ENCODE measurements around the gene KCNN3. TPM values are rescaled to one million over a fixed set of nuclear protein-coding genes. Genes with fewer than 3 reads are reported as not detected.

Gene KCNN3
- total and polyA plus RNA-seq, 2 of the 8 experiments (the other 6 are each of a cell fraction or from before 2014, with no cell fraction given): 2.8 to 3.7 TPM

GRCh38 chr1:154726443-154726842, 143.6 kb downstream of the KCNN3 start:
- no peak overlapping the region for H3K9ac ChIP-seq (replicated peaks in 1 of 4; ENCODE audit: extremely low read depth in 1 of 4, low read depth in 3 of 4, low read length in 3 of 4)
- ChIA-PET CTCF (ENCODE audit: partially characterized antibody) (interaction anchor here (1.0 to 3.0 kb wide), 6 partner anchors 10 to 234 kb away, joined by 3 to 14 read pairs (median 7); no protein-coding TSS in a partner anchor), POLR2A (ENCODE audit: partially characterized antibody) (no interaction called here)
- no peak for DNase-seq (ENCODE audit: low read depth in 1 of 2, low spot score in 2 of 2)
- no peak overlapping the region for H3K27ac ChIP-seq (ENCODE audit: low read depth, low read length)
- peak overlapping the region; percentile 13; the same call in 1 of the 2 replicates for H2BK5ac ChIP-seq (ENCODE audit: low read depth, low read length)
- no peaks in the 10 kb centered on the region for H3K27me3 ChIP-seq (replicated peaks in 1 of 4; ENCODE audit: control insufficient read depth in 3 of 4, extremely low read depth in 1 of 4, insufficient read depth in 3 of 4, low read length in 3 of 4)
- no peak overlapping the region for H3K23ac ChIP-seq (ENCODE audit: insufficient read length)
- H2AFZ ChIP-seq (ENCODE audit: low read length): no peak overlapping the region
- H4K8ac ChIP-seq (ENCODE audit: extremely low read depth, insufficient read depth, low read length): no peak overlapping the region; the same call in 1 of the 2 replicates
- no peak overlapping the region for H3K4me3 ChIP-seq (ENCODE audit: extremely low read depth in 1 of 4, insufficient read depth in 2 of 4, low read depth in 3 of 4, low read length in 4 of 4)
- H3K18ac ChIP-seq (ENCODE audit: extremely low read depth, low read length): no peak overlapping the region; the same call in 1 of the 2 replicates
- TF ChIP-seq KDM1A (IDR thresholded peaks at IDR 0.05; ENCODE audit: borderline replicate concordance, low read length): no peak
- TF ChIP-seq BACH1 (IDR thresholded peaks at IDR 0.05; ENCODE audit: low read length): peak; percentile 9; the same call in 1 of the 2 replicates
- H3K23me2 ChIP-seq (ENCODE audit: low read depth, low read length): no peaks in the 10 kb centered on the region
- H3K79me1 ChIP-seq (ENCODE audit: low read depth, low read length): no peaks in the 10 kb centered on the region
- no peak overlapping the region for H2BK120ac ChIP-seq (replicated peaks; ENCODE audit: low read depth, low read length)
- H3K14ac ChIP-seq (ENCODE audit: insufficient read length): no peak overlapping the region
- no peak overlapping the region for H4K5ac ChIP-seq (ENCODE audit: insufficient read length, low read depth, low read length)
- H2BK12ac ChIP-seq (ENCODE audit: low read depth, low read length): 0 out of 2 replicates have a peak overlapping the region, but pooled peaks have one; percentile 5
- H4K91ac ChIP-seq (replicated peaks; ENCODE audit: insufficient read length, low read length): no peak overlapping the region
- 0 out of 2 replicates have a peak overlapping the region, but pooled peaks have one; percentile 88 for H2BK15ac ChIP-seq (ENCODE audit: low read length)
- no peak overlapping the region for H3K56ac ChIP-seq (replicated peaks; ENCODE audit: insufficient read length, low read depth, low read length)
- FAIRE-seq: no peak
- no peak overlapping the region for H2BK20ac ChIP-seq (ENCODE audit: low read length)
- H3K79me2 ChIP-seq (ENCODE audit: control insufficient read depth in 1 of 2, insufficient read depth in 2 of 2, low read length in 2 of 2): no peaks in the 10 kb centered on the region
- H3K4ac ChIP-seq (replicated peaks; ENCODE audit: insufficient read length, low read depth, low read length): no peak overlapping the region
- peaks cover 3 to 17% (median 8%) of the 10 kb centered on the region in 4 experiments; a peak in 6 of 7 replicates for H3K4me1 ChIP-seq (replicated peaks in 1 of 4; ENCODE audit: control insufficient read depth in 3 of 4, insufficient read depth in 4 of 4, low read length in 3 of 4)
- WGBS, 2 experiments (ENCODE audit: extremely low coverage in 1 of 2, insufficient coverage in 1 of 2, insufficient read length in 1 of 2, insufficient replicate concordance in 2 of 2, low coverage in 1 of 2, low lambda C conversion rate in 2 of 2, missing lambda C conversion rate in 1 of 2): 82% methylated on average over 10 of the region's 10 CpGs; no CpG with 5 or more reads in 1 of the 2 experiments
- no peaks in the 10 kb centered on the region for H4K20me1 ChIP-seq (replicated peaks in 1 of 2; ENCODE audit: control insufficient read depth in 1 of 2, insufficient read depth in 2 of 2, low read length in 2 of 2)
- no peaks in the 10 kb centered on the region for H3K9me3 ChIP-seq (ENCODE audit: insufficient read depth in 2 of 2, low read depth in 1 of 2, low read length in 1 of 2)
- H3K4me2 ChIP-seq (ENCODE audit: insufficient read depth in 1 of 2, low read depth in 2 of 2, low read length in 2 of 2): no peak overlapping the region
- H3K36me3 ChIP-seq (ENCODE audit: control insufficient read depth in 2 of 4, insufficient read depth in 4 of 4, low read length in 3 of 4): no peaks in the 10 kb centered on the region
- H2AK5ac ChIP-seq (ENCODE audit: low read depth, low read length): no peak overlapping the region
